ENCODE measurements around the gene GADD45GIP1.
"Not testable (repeated sequence)": the region's sequence is repeated elsewhere in the genome, so short reads cannot be mapped to it uniquely, and the experiment has no call there.

The GADD45GIP1 gene

GRCh38 chr19:12965017-12965811, 8.2 kb upstream of the GADD45GIP1 start:
- TF ChIP-seq Cebpa-rat (IDR thresholded peaks at IDR 0.05), result no peak
- H3K27ac ChIP-seq, result peak overlapping the region in 9 of 11 experiments; percentile 34 to 68 (median 58); a peak in 14 of 22 replicates
- no peaks in the 10 kb centered on the region for H3K36me3 ChIP-seq

GRCh38 chr19:12959481-12959880, 2.5 kb upstream of the GADD45GIP1 start:
- peaks cover 25 to 29% (median 28%) of the 10 kb centered on the region in 10 experiments for H3K4me1 ChIP-seq
- H3K4me2 ChIP-seq, result no peak overlapping the region
- peaks cover 0 to 22% (median 14%) of the 10 kb centered on the region in 11 experiments; a peak in 16 of 22 replicates for H4K20me1 ChIP-seq
- H3K36me3 ChIP-seq, result peaks cover 4 to 14% (median 9%) of the 10 kb centered on the region in 11 experiments; a peak in 20 of 22 replicates
- no peaks in the 10 kb centered on the region for H3K27me3 ChIP-seq
- H3K9me3 ChIP-seq (replicated peaks in 1 of 11), result no peaks in the 10 kb centered on the region
- H3K27ac ChIP-seq, result no peak overlapping the region
- H3K9ac ChIP-seq, result no peak overlapping the region
- TF ChIP-seq Cebpa-rat (IDR thresholded peaks at IDR 0.05), result no peak
- no peak overlapping the region for H3K4me3 ChIP-seq

More at GRCh38 chr19:12965017-12965811, 8.2 kb upstream of the GADD45GIP1 start:
- Histone ChIP-seq H3K4me2 (peak overlapping the region; percentile 79 to 99 (median 89)), H3K27me3 (no peaks in the 10 kb centered on the region), H3K9ac (peak overlapping the region in 10 of 11 experiments; percentile 38 to 76 (median 70); a peak in 19 of 22 replicates), H4K20me1 (no peaks in the 10 kb centered on the region), H3K9me3 (replicated peaks in 1 of 11) (no peaks in the 10 kb centered on the region), H3K4me3 (peak overlapping the region; percentile 39 to 68 (median 54); a peak in 18 of 20 replicates), H3K4me1 (peaks cover 0 to 18% (median 11%) of the 10 kb centered on the region in 10 experiments; a peak in 12 of 20 replicates)

- Histone ChIP-seq H3K4me2 (peak overlapping the region; percentile 82 to 98 (median 95)), H3K4me1 (peaks cover 45 to 49% (median 47%) of the 10 kb centered on the region in 10 experiments), H3K4me3 (peak overlapping the region; percentile 76 to 97 (median 86)), H4K20me1 (peaks cover 8 to 42% (median 33%) of the 10 kb centered on the region in 11 experiments; a peak in 19 of 22 replicates), H3K9ac (peak overlapping the region; percentile 85 to 98 (median 93)), H3K36me3 (peaks cover 22 to 34% (median 29%) of the 10 kb centered on the region in 11 experiments), H3K27ac (peak overlapping the region; percentile 83 to 98 (median 92))
- not testable (repeated sequence) for H3K9me3 ChIP-seq (replicated peaks in 1 of 11); H3K27me3 ChIP-seq
These were observed 448 bp upstream of the GADD45GIP1 start for GRCh38 chr19:12957389-12957952.

- Histone ChIP-seq H3K4me2 (peak overlapping the region; percentile 82 to 98 (median 95)), H3K9me3 (replicated peaks in 1 of 11) (no peaks in the 10 kb centered on the region), H3K27ac (peak overlapping the region in 10 of 11 experiments; percentile 83 to 98 (median 92); a peak in 18 of 22 replicates), H3K36me3 (peaks cover 36 to 49% (median 44%) of the 10 kb centered on the region in 11 experiments), H3K9ac (peak overlapping the region; percentile 85 to 98 (median 93)), H3K4me1 (peaks cover 49 to 63% (median 60%) of the 10 kb centered on the region in 10 experiments), H4K20me1 (peaks cover 9 to 56% (median 48%) of the 10 kb centered on the region in 11 experiments; a peak in 19 of 22 replicates), H3K27me3 (no peaks in the 10 kb centered on the region), H3K4me3 (peak overlapping the region; percentile 76 to 97 (median 86))
- no peak for TF ChIP-seq Cebpa-rat (IDR thresholded peaks at IDR 0.05)
These were observed 1.0 kb downstream of the GADD45GIP1 start for GRCh38 chr19:12955996-12956395.

GRCh38 chr19:12955575-12955974, 1.4 kb downstream of the GADD45GIP1 start:
- Histone ChIP-seq H3K4me2 (peak overlapping the region; percentile 82 to 98 (median 95)), H3K4me3 (peak overlapping the region; percentile 76 to 97 (median 86); a peak in 19 of 20 replicates), H3K27ac (peak overlapping the region in 9 of 11 experiments; percentile 83 to 98 (median 92); a peak in 14 of 22 replicates), H3K4me1 (peaks cover 51 to 67% (median 64%) of the 10 kb centered on the region in 10 experiments), H3K36me3 (peaks cover 41 to 53% (median 48%) of the 10 kb centered on the region in 11 experiments), H3K9ac (peak overlapping the region; percentile 85 to 98 (median 93)), H4K20me1 (peaks cover 9 to 61% (median 51%) of the 10 kb centered on the region in 11 experiments; a peak in 19 of 22 replicates)
- not testable (repeated sequence) for H3K9me3 ChIP-seq (replicated peaks in 1 of 11); H3K27me3 ChIP-seq

GRCh38 chr19:12954612-12954962, 2.4 kb downstream of the GADD45GIP1 start:
- H4K20me1 ChIP-seq, result peaks cover 9 to 71% (median 60%) of the 10 kb centered on the region in 11 experiments; a peak in 19 of 22 replicates
- H3K9ac ChIP-seq, result peak overlapping the region in 9 of 11 experiments; percentile 3 to 98 (median 95); a peak in 15 of 22 replicates
- TF ChIP-seq Cebpa-rat (IDR thresholded peaks at IDR 0.05), result no peak
- H3K4me3 ChIP-seq, result no peak overlapping the region
- H3K27me3 ChIP-seq, result no peaks in the 10 kb centered on the region
- peaks cover 50 to 63% (median 58%) of the 10 kb centered on the region in 11 experiments for H3K36me3 ChIP-seq
- peak overlapping the region; percentile 82 to 98 (median 95); a peak in 21 of 22 replicates for H3K4me2 ChIP-seq
- H3K9me3 ChIP-seq (replicated peaks in 1 of 11), result no peaks in the 10 kb centered on the region
- H3K27ac ChIP-seq, result peak overlapping the region in 6 of 11 experiments; percentile 9 to 66 (median 38); a peak in 3 of 22 replicates
- peaks cover 61 to 77% (median 73%) of the 10 kb centered on the region in 10 experiments for H3K4me1 ChIP-seq

GRCh38 chr19:12953799-12954611, 3.0 kb downstream of the GADD45GIP1 start:
- Histone ChIP-seq H3K36me3 (peaks cover 56 to 68% (median 64%) of the 10 kb centered on the region in 11 experiments), H3K4me2 (peak overlapping the region; percentile 82 to 98 (median 95); a peak in 21 of 22 replicates), H3K9ac (peak overlapping the region; percentile 2 to 98 (median 89); a peak in 15 of 22 replicates), H3K27me3 (no peaks in the 10 kb centered on the region), H3K4me3 (0 out of 20 replicates have a peak overlapping the region, but pooled peaks of 1 of the 10 experiments have one; percentile 7), H4K20me1 (peaks cover 9 to 76% (median 64%) of the 10 kb centered on the region in 11 experiments; a peak in 20 of 22 replicates), H3K27ac (peak overlapping the region in 9 of 11 experiments; percentile 9 to 66 (median 50); a peak in 12 of 22 replicates), H3K9me3 (replicated peaks in 1 of 11) (no peaks in the 10 kb centered on the region), H3K4me1 (peaks cover 65 to 83% (median 79%) of the 10 kb centered on the region in 10 experiments)
- TF ChIP-seq Cebpa-rat (IDR thresholded peaks at IDR 0.05), result no peak
